ENCODE data around the gene SLC1A7. TPM values are rescaled to one million over a fixed set of nuclear protein-coding genes. Genes with fewer than 3 reads are reported as not detected.

Gene SLC1A7
- total and polyA plus RNA-seq, 2 of the 13 experiments (the other 11 are each of a cell fraction or from before 2014, with no cell fraction given) = 0.04 to 2.0 TPM

- TF ChIP-seq ZFX (CRISPR knock-in tag; IDR thresholded peaks at IDR 0.05; ENCODE audit: low read depth) = peak; percentile 62; the same call in 1 of the 2 replicates
- TF ChIP-seq ZNF784 (CRISPR knock-in tag; IDR thresholded peaks at IDR 0.05; ENCODE audit: borderline replicate concordance) = no peak
- peak; percentile 70 for TF ChIP-seq GATAD2A (CRISPR knock-in tag; IDR thresholded peaks at IDR 0.05)
- no peak for TF ChIP-seq HCFC1 (IDR thresholded peaks at IDR 0.05; ENCODE audit: low read depth, low read length)
- no peak for TF ChIP-seq ESRRA (CRISPR knock-in tag; IDR thresholded peaks at IDR 0.05; ENCODE audit: low read depth)
- TF ChIP-seq SOX13 (IDR thresholded peaks at IDR 0.05) = no peak
- TF ChIP-seq SOX13 (CRISPR knock-in tag; conservative IDR thresholded peaks at IDR 0.05 in 1 of 2, IDR thresholded peaks at IDR 0.05 in 1 of 2) = peak in 1 of 2 experiments; percentile 59; a peak in 2 of 4 replicates
- no peak for TF ChIP-seq ZNF577 (CRISPR knock-in tag; IDR thresholded peaks at IDR 0.05; ENCODE audit: borderline replicate concordance, low read depth)
- no peak for TF ChIP-seq SP5 (CRISPR knock-in tag; IDR thresholded peaks at IDR 0.05; ENCODE audit: borderline replicate concordance, low read depth)
- peak; percentile 65 for TF ChIP-seq ZNF687 (CRISPR knock-in tag; IDR thresholded peaks at IDR 0.05)
- 0 out of 2 replicates have a peak, but pooled peaks have one; percentile 47 for TF ChIP-seq TARDBP (CRISPR knock-in tag; IDR thresholded peaks at IDR 0.05)
- TF ChIP-seq SIX1 (CRISPR knock-in tag; IDR thresholded peaks at IDR 0.05; ENCODE audit: borderline replicate concordance) = no peak
- TF ChIP-seq ZNF746 (CRISPR knock-in tag; IDR thresholded peaks at IDR 0.05) = no peak
- TF ChIP-seq ZNF552 (CRISPR knock-in tag; IDR thresholded peaks at IDR 0.05; ENCODE audit: borderline replicate concordance) = no peak
- TF ChIP-seq ZNF781 (CRISPR knock-in tag; IDR thresholded peaks at IDR 0.05; ENCODE audit: borderline replicate concordance, not compliant biosample characterization) = no peak
- no peak for TF ChIP-seq ZNF652 (CRISPR knock-in tag; IDR thresholded peaks at IDR 0.05; ENCODE audit: borderline replicate concordance, low read depth)
- TF ChIP-seq ZNF430 (CRISPR knock-in tag; IDR thresholded peaks at IDR 0.05) = peak; percentile 49; the same call in 1 of the 2 replicates
- TF ChIP-seq DPF2 (CRISPR knock-in tag; IDR thresholded peaks at IDR 0.05; ENCODE audit: borderline replicate concordance, low read depth) = no peak
- TF ChIP-seq TP53 (CRISPR knock-in tag; conservative IDR thresholded peaks at IDR 0.05) = no peak
- TF ChIP-seq PAXIP1 (CRISPR knock-in tag; conservative IDR thresholded peaks at IDR 0.05) = peak; percentile 87
- no peak for TF ChIP-seq SNRNP70 (IDR thresholded peaks at IDR 0.05; ENCODE audit: low read depth, low read length)
- no peak for TF ChIP-seq ZFP41 (CRISPR knock-in tag; IDR thresholded peaks at IDR 0.05; ENCODE audit: borderline replicate concordance)
These were observed 11.4 kb downstream of the SLC1A7 start (continued) for GRCh38 chr1:53130878-53131589.

Data from HepG2 (cell line).